ENCODE measurements around the gene TM9SF2. TPM values are rescaled to one million over a fixed set of nuclear protein-coding genes. Genes with fewer than 3 reads are reported as not detected.

TM9SF2 gene
- total RNA-seq, 1 experiment from 2014 or later = 102 TPM

- DNase-seq (ENCODE audit: low read depth) = no peak
- in situ Hi-C loops (cut with HindIII; ENCODE audit: low pct_unique_long_range_greater_than_20kb, low sequenced_read_pairs) = no loop called here
Observed at GRCh38 chr13:99600318-99600717, 99.0 kb downstream of the TM9SF2 start.

GRCh38 chr13:99601535-99601934 is 100.3 kb downstream of the TM9SF2 start:
- in situ Hi-C loops (cut with HindIII; ENCODE audit: low pct_unique_long_range_greater_than_20kb, low sequenced_read_pairs) = no loop called here
- no peak for DNase-seq (ENCODE audit: low read depth)

- in situ Hi-C loops (cut with HindIII; ENCODE audit: low pct_unique_long_range_greater_than_20kb, low sequenced_read_pairs) = no loop called here
- no peak for DNase-seq (ENCODE audit: low read depth)
Observed at GRCh38 chr13:99604636-99605035, 103.4 kb downstream of the TM9SF2 start.

GRCh38 chr13:99605420-99606323 is 104.4 kb downstream of the TM9SF2 start:
- in situ Hi-C loops (cut with HindIII; ENCODE audit: low pct_unique_long_range_greater_than_20kb, low sequenced_read_pairs) = no loop called here
- DNase-seq (ENCODE audit: low read depth) = no peak

GRCh38 chr13:99606324-99607066 is 105.2 kb downstream of the TM9SF2 start, which contains the start of gene CLYBL:
TSS of gene CLYBL (plus strand) at chr13:99606690.
- peak; percentile 62 for DNase-seq (ENCODE audit: low read depth)
- in situ Hi-C loops (cut with HindIII; ENCODE audit: low pct_unique_long_range_greater_than_20kb, low sequenced_read_pairs) = no loop called here

- in situ Hi-C loops (cut with HindIII; ENCODE audit: low pct_unique_long_range_greater_than_20kb, low sequenced_read_pairs) = no loop called here
- DNase-seq (ENCODE audit: low read depth) = no peak
Observed at GRCh38 chr13:99608345-99608744, 107.1 kb downstream of the TM9SF2 start.

GRCh38 chr13:99610702-99611289 is 109.5 kb downstream of the TM9SF2 start:
- DNase-seq (ENCODE audit: low read depth) = no peak

More at GRCh38 chr13:99610702-99611289, 109.5 kb downstream of the TM9SF2 start:
- in situ Hi-C loops (cut with HindIII; ENCODE audit: low pct_unique_long_range_greater_than_20kb, low sequenced_read_pairs) = no loop called here

Other genes starting within 250 kb of the TM9SF2 start
- gene GPR18, start 243.1 kb upstream of the TM9SF2 start, total RNA-seq (2014; rRNA removed; shearing (Covaris generic); ENCODE audit: low replicate concordance) = not detected in 2 replicates
- not detected in 2 replicates for gene GPR183, start 194.1 kb upstream of the TM9SF2 start, total RNA-seq (2014; rRNA removed; shearing (Covaris generic); ENCODE audit: low replicate concordance)
- 14.4 and 15.9 TPM in 2 replicates for gene CLYBL, start 105.2 kb downstream of the TM9SF2 start, total RNA-seq (2014; rRNA removed; shearing (Covaris generic); ENCODE audit: low replicate concordance)